NCI-H1105 (cell line): Measurements from ENCODE around the gene CBR3.
"Not testable (repeated sequence)": the region's sequence is repeated elsewhere in the genome, so short reads cannot be mapped to it uniquely, and the experiment has no call there.

Experiments used
- DNase-seq: peaks from one replicate; lab custom pipeline; 2025; lab: John Stamatoyannopoulos, UW

CBR3 gene

GRCh38 chr21:36134803-36135390 is at the start of gene CBR3:
CBR3 (plus strand) TSS chr21:36135079; CDS start chr21:36135193, 114 bp downstream.
- DNase-seq, result no peak

- DNase-seq, result no peak
Observed at GRCh38 chr21:36087362-36088138, 47.3 kb upstream of the CBR3 start.

DNA sequence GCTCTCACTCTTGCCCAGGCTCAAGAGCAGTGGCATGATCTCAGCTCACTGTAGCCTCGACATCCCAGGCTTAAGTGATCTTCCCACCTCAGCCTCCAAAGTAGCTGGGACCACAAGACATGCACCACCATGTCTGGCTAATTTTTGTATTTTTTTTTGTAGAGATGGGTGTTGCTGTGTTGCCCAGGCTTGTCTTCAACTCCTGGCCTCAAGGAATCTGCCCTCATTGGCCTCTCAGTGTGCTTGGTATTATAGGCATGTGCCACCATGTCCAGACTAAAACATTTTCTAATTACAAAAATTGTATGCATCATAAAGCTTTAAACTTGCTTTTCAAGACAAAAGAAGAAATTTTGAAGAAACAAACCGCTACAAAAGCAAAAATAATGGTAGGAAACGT is 44.9 kb upstream of the CBR3 start:
- DNase-seq, result no peak

- DNase-seq, result no peak
Observed at GRCh38 chr21:36092681-36093080, 42.2 kb upstream of the CBR3 start.

DNA sequence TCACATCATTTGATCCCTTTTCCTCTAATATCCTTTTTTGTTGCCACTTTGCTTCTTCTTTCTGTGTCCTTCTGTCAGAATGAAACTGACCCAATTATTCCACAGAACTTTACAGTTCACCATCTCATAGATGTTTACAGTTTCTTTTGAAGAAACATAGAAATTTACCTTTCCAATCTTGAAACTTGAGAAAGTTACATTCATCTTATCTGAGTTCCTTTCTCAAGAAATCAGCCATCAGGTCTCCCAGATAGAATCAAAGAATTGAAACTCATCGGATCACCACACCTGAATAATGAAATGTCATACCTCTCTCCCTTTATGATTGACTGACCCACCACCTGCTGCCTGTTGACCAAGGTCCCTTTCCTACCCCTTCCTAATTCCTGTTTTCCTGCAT is 41.4 kb upstream of the CBR3 start:
- DNase-seq, result no peak

- no peak for DNase-seq
Observed at GRCh38 chr21:36096398-36097290, 38.2 kb upstream of the CBR3 start.

DNA sequence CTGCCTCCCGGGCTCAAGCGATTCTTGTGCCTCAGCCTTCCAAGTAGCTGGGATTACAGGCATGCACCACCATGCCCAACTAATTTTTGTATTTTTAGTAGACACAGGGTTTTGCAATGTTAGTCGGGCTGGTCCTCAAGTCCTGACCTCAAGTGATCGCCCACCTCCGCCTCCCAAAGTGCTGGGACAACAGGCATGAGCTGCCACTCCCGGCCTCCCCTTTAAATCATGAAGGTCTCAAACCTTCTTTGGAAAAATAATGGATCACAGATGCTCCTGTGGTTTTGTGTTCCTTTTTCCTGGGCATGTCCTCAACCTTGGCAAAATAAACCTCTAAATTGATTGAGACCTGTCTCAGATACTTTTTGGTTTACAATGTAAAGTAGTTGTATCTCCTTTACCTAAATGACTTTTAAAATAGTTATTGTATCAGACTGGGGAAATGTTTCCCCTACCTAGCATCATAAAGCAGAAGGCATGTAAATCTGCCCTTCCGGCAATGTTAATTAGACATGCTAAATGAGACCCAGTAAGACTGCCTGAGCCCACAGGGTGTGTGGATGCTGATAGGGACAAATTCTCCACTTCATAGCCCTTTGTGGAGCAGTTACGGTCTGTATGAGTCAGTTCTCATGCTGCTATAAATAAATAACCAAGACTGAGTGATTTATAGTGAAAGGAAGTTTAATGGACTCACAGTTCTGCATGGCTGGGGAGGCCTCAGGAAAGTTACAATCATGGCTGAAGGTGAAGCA is 37.3 kb upstream of the CBR3 start:
- no peak for DNase-seq

- no peak for DNase-seq
Observed at GRCh38 chr21:36098182-36098532, 36.7 kb upstream of the CBR3 start.

DNA sequence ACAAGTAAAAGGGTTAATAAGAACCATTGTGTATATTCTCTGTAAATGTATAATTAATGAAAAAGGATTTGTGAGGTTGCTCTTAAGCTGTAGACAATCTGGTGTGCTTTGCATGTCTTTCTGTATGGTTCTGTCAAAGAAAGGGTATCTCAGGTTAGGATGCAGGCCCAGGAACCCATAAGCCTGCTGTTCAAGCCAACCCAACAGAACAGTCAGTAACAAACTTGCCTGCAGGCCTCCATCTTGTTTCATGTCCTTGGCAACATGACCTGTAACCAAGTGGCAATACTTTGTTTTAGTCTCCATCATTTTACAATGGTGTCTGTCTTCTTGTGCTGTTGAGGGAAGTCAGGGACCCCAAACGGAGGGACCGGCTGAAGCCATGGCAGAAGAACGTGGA is 35.9 kb upstream of the CBR3 start:
- no peak for DNase-seq

- DNase-seq, result not testable (repeated sequence)
Observed at GRCh38 chr21:36099695-36100211, 35.1 kb upstream of the CBR3 start.

DNA sequence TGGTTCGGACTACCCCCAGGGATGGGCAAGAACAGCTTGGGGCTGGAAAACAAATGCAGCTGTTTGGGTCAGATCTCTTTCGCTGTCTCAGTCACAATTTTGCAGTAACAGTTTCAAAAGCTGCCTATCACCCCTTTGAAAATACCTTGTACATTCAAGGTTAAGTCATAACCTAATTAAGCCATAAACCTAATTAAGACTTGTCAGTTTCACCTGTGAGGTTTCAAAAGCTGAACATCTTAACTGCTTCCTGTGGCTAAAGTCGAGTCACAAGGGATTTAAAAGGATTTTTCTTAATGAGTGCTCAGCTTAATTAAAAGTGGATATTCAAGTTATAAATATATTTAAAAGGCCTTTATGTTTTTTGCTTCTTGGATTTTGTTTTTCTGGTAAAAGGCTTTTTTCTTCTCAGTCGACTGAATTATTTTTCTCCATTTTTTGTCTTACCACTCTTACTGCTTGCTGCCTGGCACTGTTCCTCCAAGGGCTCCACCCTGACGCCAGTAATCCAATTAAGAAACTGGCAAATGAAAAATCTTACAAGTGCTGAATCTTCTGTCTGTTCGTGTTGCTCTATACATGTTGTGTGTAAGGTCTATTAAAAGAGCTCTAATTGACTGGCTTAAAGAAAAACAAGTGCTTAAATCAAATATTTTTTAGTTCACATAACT is 33.8 kb upstream of the CBR3 start:
- no peak for DNase-seq

GRCh38 chr21:36103434-36103833 is 31.4 kb upstream of the CBR3 start:
- no peak for DNase-seq

- no peak for DNase-seq
Observed at GRCh38 chr21:36104317-36105300, 30.3 kb upstream of the CBR3 start.

- no peak for DNase-seq
Observed at GRCh38 chr21:36105327-36105842, 29.5 kb upstream of the CBR3 start.

GRCh38 chr21:36109868-36110267 is 25.0 kb upstream of the CBR3 start:
- DNase-seq, result no peak

GRCh38 chr21:36111238-36111637 is 23.6 kb upstream of the CBR3 start:
- no peak for DNase-seq

GRCh38 chr21:36113647-36114428 is 21.0 kb upstream of the CBR3 start:
- DNase-seq, result no peak

- DNase-seq, result no peak
Observed at GRCh38 chr21:36115138-36115730, 19.6 kb upstream of the CBR3 start.

DNA sequence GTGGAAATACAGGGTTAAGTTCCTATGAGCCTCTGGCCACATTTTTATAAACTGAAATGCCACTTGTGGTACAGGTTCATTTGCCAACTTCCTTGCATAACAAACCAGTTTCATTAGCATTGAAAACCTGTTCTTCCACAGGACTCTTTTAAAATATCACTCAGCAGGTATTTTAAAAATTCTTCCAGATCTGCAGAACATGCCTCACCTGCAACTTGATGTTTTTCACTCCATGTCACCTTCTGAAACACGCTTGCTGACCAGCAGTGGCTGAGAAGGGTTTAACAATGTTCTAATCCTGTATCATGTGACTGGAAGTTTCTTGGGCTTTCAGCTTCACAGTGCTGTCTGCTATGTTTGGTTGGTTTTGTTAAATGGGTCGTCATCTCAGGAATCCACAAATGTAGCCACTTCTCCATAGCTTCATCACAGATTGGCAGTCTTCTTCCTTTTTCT is 17.6 kb upstream of the CBR3 start:
- no peak for DNase-seq
